ENCODE results near the gene MLLT3. TPM values are rescaled to one million over a fixed set of nuclear protein-coding genes. Genes with fewer than 3 reads are reported as not detected.

The MLLT3 gene
- total and polyA plus RNA-seq, 2 of the 8 experiments (the other 6 are each of a cell fraction or from before 2014, with no cell fraction given), result 5.9 to 9.6 TPM

- no peak for TF ChIP-seq ASH2L (IDR thresholded peaks at IDR 0.05; ENCODE audit: low read length)
These were observed 109.0 kb downstream of the MLLT3 start (continued) for GRCh38 chr9:20513126-20513913.

Measured in H1 (cell line).